ENCODE measurements around the gene PPM1H. TPM values are rescaled to one million over a fixed set of nuclear protein-coding genes. Genes with fewer than 3 reads are reported as not detected.

Gene PPM1H
- total and polyA plus RNA-seq, 10 of the 15 experiments (the other 5 are each of a cell fraction or from before 2014, with no cell fraction given), result 0.11 to 0.83 (median 0.49) TPM

DNA sequence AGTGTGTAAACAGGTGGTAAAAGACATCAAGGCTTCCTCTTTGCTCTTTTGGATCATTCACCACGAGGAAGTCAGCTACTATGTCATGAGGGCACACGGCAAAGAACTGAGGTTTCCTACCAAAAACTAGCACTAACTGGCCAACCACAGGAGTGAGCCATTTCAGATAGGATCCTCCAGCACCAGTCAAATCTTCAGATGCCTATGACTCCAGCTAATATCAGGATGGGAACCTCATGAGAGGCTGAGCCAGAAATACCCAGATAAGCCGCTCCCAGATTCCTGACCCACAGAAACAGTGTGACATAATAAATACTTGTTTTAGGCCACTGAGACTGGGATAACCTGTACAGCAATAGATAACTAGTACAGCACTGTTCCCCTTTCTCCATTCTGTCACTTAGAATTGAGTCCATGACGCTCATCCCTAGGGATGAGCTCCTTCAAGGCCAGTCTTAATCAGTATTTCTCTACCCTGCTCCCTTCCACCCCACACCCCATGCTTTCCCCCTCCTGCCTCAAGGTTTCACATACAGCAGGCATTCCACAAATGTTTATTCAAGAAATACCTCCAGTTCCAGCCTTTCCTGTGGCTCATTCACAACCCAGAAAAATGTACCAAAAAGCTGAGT lies 68.4 kb downstream of the PPM1H start:
- no peak overlapping the region for H3K27ac ChIP-seq (ENCODE audit: control insufficient read depth, insufficient read depth)
- peaks cover 0 to 4% of the 10 kb centered on the region in 2 experiments; a peak in 1 of 4 replicates for H3K27me3 ChIP-seq (replicated peaks in 1 of 2; ENCODE audit: control insufficient read depth in 2 of 2, insufficient read depth in 2 of 2, low read length in 1 of 2)
- BruUV-seq (replicated peaks), result no TSS peak
- H3K4me3 ChIP-seq, result no peak overlapping the region
- H2AFZ ChIP-seq (ENCODE audit: control insufficient read depth, low read depth, low read length), result no peak overlapping the region
- CTCF ChIA-PET, result no interaction called here
- POLR2A ChIA-PET, result no interaction called here
- in situ Hi-C loops (cut with MboI) (no loop called here), intact Hi-C loops (cut with micrococcal nuclease; ENCODE audit: unreplicated experiment) (no loop called here)
- no peaks in the 10 kb centered on the region for H3K36me3 ChIP-seq (ENCODE audit: control insufficient read depth in 2 of 2, insufficient read depth in 2 of 2, low read length in 1 of 2)
- 29% methylated on average over 4 of the region's 4 CpGs for WGBS (ENCODE audit: insufficient coverage, insufficient replicate concordance, low lambda C conversion rate, missing lambda C conversion rate)
- no peaks in the 10 kb centered on the region for H3K9me3 ChIP-seq (replicated peaks; ENCODE audit: control insufficient read depth, insufficient read depth, low read length)
- H4K20me1 ChIP-seq (ENCODE audit: control insufficient read depth, insufficient read depth), result no peaks in the 10 kb centered on the region
- DNase-seq (ENCODE audit: low read depth, low spot score) (no peak), ATAC-seq (no peak), FAIRE-seq (no peak)
- SMC1A ChIA-PET (ENCODE audit: uncharacterized antibody, unreplicated experiment), result no interaction called here
- TF ChIP-seq JUND (IDR thresholded peaks at IDR 0.05; ENCODE audit: low read depth, low read length), result no peak
- no peak for TF ChIP-seq ZNF274 (IDR thresholded peaks at IDR 0.05; ENCODE audit: insufficient read depth, insufficient read length)
- TF ChIP-seq CREB1 (IDR thresholded peaks at IDR 0.05; ENCODE audit: low read depth), result no peak
- TF ChIP-seq EP300 (IDR thresholded peaks at IDR 0.05; ENCODE audit: borderline replicate concordance in 1 of 2, control insufficient read depth in 1 of 2, low read depth in 2 of 2, low read length in 2 of 2), result no peak
- TF ChIP-seq, protein P1, sequence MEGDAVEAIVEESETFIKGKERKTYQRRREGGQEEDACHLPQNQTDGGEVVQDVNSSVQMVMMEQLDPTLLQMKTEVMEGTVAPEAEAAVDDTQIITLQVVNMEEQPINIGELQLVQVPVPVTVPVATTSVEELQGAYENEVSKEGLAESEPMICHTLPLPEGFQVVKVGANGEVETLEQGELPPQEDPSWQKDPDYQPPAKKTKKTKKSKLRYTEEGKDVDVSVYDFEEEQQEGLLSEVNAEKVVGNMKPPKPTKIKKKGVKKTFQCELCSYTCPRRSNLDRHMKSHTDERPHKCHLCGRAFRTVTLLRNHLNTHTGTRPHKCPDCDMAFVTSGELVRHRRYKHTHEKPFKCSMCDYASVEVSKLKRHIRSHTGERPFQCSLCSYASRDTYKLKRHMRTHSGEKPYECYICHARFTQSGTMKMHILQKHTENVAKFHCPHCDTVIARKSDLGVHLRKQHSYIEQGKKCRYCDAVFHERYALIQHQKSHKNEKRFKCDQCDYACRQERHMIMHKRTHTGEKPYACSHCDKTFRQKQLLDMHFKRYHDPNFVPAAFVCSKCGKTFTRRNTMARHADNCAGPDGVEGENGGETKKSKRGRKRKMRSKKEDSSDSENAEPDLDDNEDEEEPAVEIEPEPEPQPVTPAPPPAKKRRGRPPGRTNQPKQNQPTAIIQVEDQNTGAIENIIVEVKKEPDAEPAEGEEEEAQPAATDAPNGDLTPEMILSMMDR (IDR thresholded peaks at IDR 0.05 in 2 of 3, conservative IDR thresholded peaks at IDR 0.05 in 1 of 3; ENCODE audit: control insufficient read depth in 2 of 3, extremely low read depth in 1 of 3, insufficient read depth in 1 of 3, low read depth in 3 of 3, low read length in 3 of 3), result no peak
- RAD21 ChIA-PET (ENCODE audit: unreplicated experiment), result no interaction called here
- H3K4me2 ChIP-seq (ENCODE audit: control insufficient read depth, insufficient read depth), result no peak overlapping the region
- H3K9ac ChIP-seq (ENCODE audit: control insufficient read depth, insufficient read depth, low read length), result no peak overlapping the region
- no peaks in the 10 kb centered on the region for H3K4me1 ChIP-seq (ENCODE audit: control insufficient read depth, insufficient read depth, low read length)
- H3K79me2 ChIP-seq (ENCODE audit: control insufficient read depth, insufficient read depth, low read length), result no peaks in the 10 kb centered on the region

Data from GM12878 (cell line).